ENCODE results near the gene THNSL1. TPM values are rescaled to one million over a fixed set of nuclear protein-coding genes. Genes with fewer than 3 reads are reported as not detected.
A peak's percentile ranks its signal among the peaks of the same experiment; 100 is the strongest.

Gene THNSL1
- polyA plus RNA-seq, 1 donor = 7.8 TPM

GRCh38 chr10:25050402-25050801 lies 34.0 kb downstream of the THNSL1 start:
- WGBS (ENCODE audit: insufficient coverage, low lambda C conversion rate) = no CpG with 5 or more reads among the region's 9 CpGs
- Histone ChIP-seq H3K27ac (ENCODE audit: low read length) (no peak overlapping the region), H3K36me3 (ENCODE audit: control insufficient read depth, insufficient read depth, low read length) (no peaks in the 10 kb centered on the region), H3K4me1 (ENCODE audit: control insufficient read depth, insufficient read depth, low read length) (peaks cover 9% of the 10 kb centered on the region), H3K27me3 (ENCODE audit: control insufficient read depth, insufficient read depth, low read length) (no peaks in the 10 kb centered on the region), H3K9me3 (ENCODE audit: control insufficient read depth, low read depth, low read length) (no peaks in the 10 kb centered on the region), H3K4me3 (ENCODE audit: low read length) (no peak overlapping the region)
- DNase-seq = no peak

- DNase-seq = peak; percentile 30 to 62
- WGBS (ENCODE audit: insufficient coverage, low lambda C conversion rate) = no CpG with 5 or more reads among the region's 1 CpG
- Histone ChIP-seq H3K9me3 (ENCODE audit: control insufficient read depth, low read depth, low read length) (no peaks in the 10 kb centered on the region), H3K27ac (ENCODE audit: low read length) (peak overlapping the region; percentile 18), H3K4me1 (ENCODE audit: control insufficient read depth, insufficient read depth, low read length) (peaks cover 14% of the 10 kb centered on the region), H3K27me3 (ENCODE audit: control insufficient read depth, insufficient read depth, low read length) (no peaks in the 10 kb centered on the region), H3K4me3 (ENCODE audit: low read length) (no peak overlapping the region), H3K36me3 (ENCODE audit: control insufficient read depth, insufficient read depth, low read length) (no peaks in the 10 kb centered on the region)
Observed at GRCh38 chr10:25052012-25052411, 35.6 kb downstream of the THNSL1 start.

- Histone ChIP-seq H3K9me3 (ENCODE audit: control insufficient read depth, low read depth, low read length) (no peaks in the 10 kb centered on the region), H3K36me3 (ENCODE audit: control insufficient read depth, insufficient read depth, low read length) (no peaks in the 10 kb centered on the region), H3K27ac (ENCODE audit: low read length) (no peak overlapping the region), H3K4me1 (ENCODE audit: control insufficient read depth, insufficient read depth, low read length) (peaks cover 42% of the 10 kb centered on the region), H3K27me3 (ENCODE audit: control insufficient read depth, insufficient read depth, low read length) (no peaks in the 10 kb centered on the region), H3K4me3 (ENCODE audit: low read length) (no peak overlapping the region)
- DNase-seq = no peak
- WGBS (ENCODE audit: insufficient coverage, low lambda C conversion rate) = 67% methylated on average over 1 of the region's 3 CpGs
Observed at GRCh38 chr10:25056726-25057125, 40.3 kb downstream of the THNSL1 start.

GRCh38 chr10:25057886-25058285 lies 41.5 kb downstream of the THNSL1 start:
- Histone ChIP-seq H3K27me3 (ENCODE audit: control insufficient read depth, insufficient read depth, low read length) (no peaks in the 10 kb centered on the region), H3K27ac (ENCODE audit: low read length) (peak overlapping the region; percentile 52), H3K9me3 (ENCODE audit: control insufficient read depth, low read depth, low read length) (no peaks in the 10 kb centered on the region), H3K36me3 (ENCODE audit: control insufficient read depth, insufficient read depth, low read length) (no peaks in the 10 kb centered on the region), H3K4me3 (ENCODE audit: low read length) (no peak overlapping the region), H3K4me1 (ENCODE audit: control insufficient read depth, insufficient read depth, low read length) (peaks cover 47% of the 10 kb centered on the region)
- WGBS (ENCODE audit: insufficient coverage, low lambda C conversion rate) = no CpG with 5 or more reads among the region's 4 CpGs
- DNase-seq = peak; percentile 62 to 74

- DNase-seq = peak; percentile 82 to 92
- 30% methylated on average over 3 of the region's 7 CpGs for WGBS (ENCODE audit: insufficient coverage, low lambda C conversion rate)
- no peaks in the 10 kb centered on the region for H3K27me3 ChIP-seq (ENCODE audit: control insufficient read depth, insufficient read depth, low read length)
- H3K9me3 ChIP-seq (ENCODE audit: control insufficient read depth, low read depth, low read length) = no peaks in the 10 kb centered on the region
- no peaks in the 10 kb centered on the region for H3K36me3 ChIP-seq (ENCODE audit: control insufficient read depth, insufficient read depth, low read length)
- H3K27ac ChIP-seq (ENCODE audit: low read length) = peak overlapping the region; percentile 96
- H3K4me3 ChIP-seq (ENCODE audit: low read length) = no peak overlapping the region
- peaks cover 50% of the 10 kb centered on the region for H3K4me1 ChIP-seq (ENCODE audit: control insufficient read depth, insufficient read depth, low read length)
Observed at GRCh38 chr10:25059990-25060389, 43.6 kb downstream of the THNSL1 start.

GRCh38 chr10:25061125-25061524 lies 44.7 kb downstream of the THNSL1 start:
- Histone ChIP-seq H3K27ac (ENCODE audit: low read length) (peak overlapping the region; percentile 96), H3K9me3 (ENCODE audit: control insufficient read depth, low read depth, low read length) (no peaks in the 10 kb centered on the region), H3K27me3 (ENCODE audit: control insufficient read depth, insufficient read depth, low read length) (no peaks in the 10 kb centered on the region), H3K4me1 (ENCODE audit: control insufficient read depth, insufficient read depth, low read length) (peaks cover 50% of the 10 kb centered on the region), H3K4me3 (ENCODE audit: low read length) (no peak overlapping the region), H3K36me3 (ENCODE audit: control insufficient read depth, insufficient read depth, low read length) (no peaks in the 10 kb centered on the region)
- DNase-seq = no peak
- WGBS (ENCODE audit: insufficient coverage, low lambda C conversion rate) = no CpG with 5 or more reads among the region's 7 CpGs

GRCh38 chr10:25061711-25062449 lies 45.5 kb downstream of the THNSL1 start:
- Histone ChIP-seq H3K36me3 (ENCODE audit: control insufficient read depth, insufficient read depth, low read length) (no peaks in the 10 kb centered on the region), H3K4me1 (ENCODE audit: control insufficient read depth, insufficient read depth, low read length) (peaks cover 45% of the 10 kb centered on the region), H3K9me3 (ENCODE audit: control insufficient read depth, low read depth, low read length) (no peaks in the 10 kb centered on the region), H3K4me3 (ENCODE audit: low read length) (peak overlapping the region; percentile 38), H3K27ac (ENCODE audit: low read length) (peak overlapping the region; percentile 96), H3K27me3 (ENCODE audit: control insufficient read depth, insufficient read depth, low read length) (no peaks in the 10 kb centered on the region)
- DNase-seq = peak in 1 of 2 donors; percentile 71
- WGBS (ENCODE audit: insufficient coverage, low lambda C conversion rate) = 20% methylated on average over 1 of the region's 11 CpGs

- H3K4me3 ChIP-seq (ENCODE audit: low read length) = no peak overlapping the region
- H3K4me1 ChIP-seq (ENCODE audit: control insufficient read depth, insufficient read depth, low read length) = peaks cover 37% of the 10 kb centered on the region
- no peak for DNase-seq
- no peaks in the 10 kb centered on the region for H3K9me3 ChIP-seq (ENCODE audit: control insufficient read depth, low read depth, low read length)
- H3K36me3 ChIP-seq (ENCODE audit: control insufficient read depth, insufficient read depth, low read length) = no peaks in the 10 kb centered on the region
- H3K27ac ChIP-seq (ENCODE audit: low read length) = peak overlapping the region; percentile 96
- H3K27me3 ChIP-seq (ENCODE audit: control insufficient read depth, insufficient read depth, low read length) = no peaks in the 10 kb centered on the region
- no CpG with 5 or more reads among the region's 1 CpG for WGBS (ENCODE audit: insufficient coverage, low lambda C conversion rate)
Observed at GRCh38 chr10:25063157-25063556, 46.7 kb downstream of the THNSL1 start.

- H3K27ac ChIP-seq (ENCODE audit: low read length) = no peak overlapping the region
- WGBS (ENCODE audit: insufficient coverage, low lambda C conversion rate) = 100% methylated on average over 1 of the region's 8 CpGs
- H3K4me3 ChIP-seq (ENCODE audit: low read length) = no peak overlapping the region
- no peaks in the 10 kb centered on the region for H3K27me3 ChIP-seq (ENCODE audit: control insufficient read depth, insufficient read depth, low read length)
- no peaks in the 10 kb centered on the region for H3K36me3 ChIP-seq (ENCODE audit: control insufficient read depth, insufficient read depth, low read length)
- H3K4me1 ChIP-seq (ENCODE audit: control insufficient read depth, insufficient read depth, low read length) = peaks cover 34% of the 10 kb centered on the region
- no peak for DNase-seq
- no peaks in the 10 kb centered on the region for H3K9me3 ChIP-seq (ENCODE audit: control insufficient read depth, low read depth, low read length)
Observed at GRCh38 chr10:25063644-25064043, 47.2 kb downstream of the THNSL1 start.

GRCh38 chr10:25064401-25064800 lies 48.0 kb downstream of the THNSL1 start:
- no peaks in the 10 kb centered on the region for H3K27me3 ChIP-seq (ENCODE audit: control insufficient read depth, insufficient read depth, low read length)
- no peaks in the 10 kb centered on the region for H3K36me3 ChIP-seq (ENCODE audit: control insufficient read depth, insufficient read depth, low read length)
- peaks cover 32% of the 10 kb centered on the region for H3K4me1 ChIP-seq (ENCODE audit: control insufficient read depth, insufficient read depth, low read length)
- H3K27ac ChIP-seq (ENCODE audit: low read length) = no peak overlapping the region
- DNase-seq = no peak
- no CpG with 5 or more reads among the region's 2 CpGs for WGBS (ENCODE audit: insufficient coverage, low lambda C conversion rate)
- no peak overlapping the region for H3K4me3 ChIP-seq (ENCODE audit: low read length)
- no peaks in the 10 kb centered on the region for H3K9me3 ChIP-seq (ENCODE audit: control insufficient read depth, low read depth, low read length)

All from large intestine (tissue), 3 donors.